Endothelial cell of umbilical vein (primary cell): Measurements from ENCODE around the gene HLA-DPB1. TPM values are rescaled to one million over a fixed set of nuclear protein-coding genes. Genes with fewer than 3 reads are reported as not detected.
A peak's percentile ranks its signal among the peaks of the same experiment; 100 is the strongest.

ENCODE experiments used
- BruUV-seq: library from RNA; stranded (reverse); fragments of 400-500 nt; replicated peaks from 2 replicates; lab custom pipeline; 2021; lab: Mats Ljungman, UMichigan
- CTCF ChIA-PET: fragments of 300-600, 350-600 bp; sonication (Branson Sonifier 250); formaldehyde crosslinking; loops from one replicate; lab custom pipeline; 2021; ENCODE audit warnings: antibody characterized with exemption, inconsistent platforms; lab: Charles Lee
- POLR2A ChIA-PET: fragments of 300-600, 350-600 bp; sonication (Branson Sonifier 250); formaldehyde crosslinking; loops from one replicate; lab custom pipeline; 2021; ENCODE audit warnings: antibody characterized with exemption, inconsistent platforms; lab: Charles Lee
- DNase-seq: peaks from one replicate; pipeline ENCODE4 v3.0.0-alpha.2; 2011; ENCODE audit warnings: low read depth, low spot score
- FAIRE-seq: peaks from 2 replicates; lab custom pipeline; 2011; peaks lifted over from hg19 to GRCh38; lab: Jason Lieb, UNC
- H2AFZ ChIP-seq: 2 replicates; pipeline ENCODE4 v1.6.0; 2012; ENCODE audit warnings: low read depth, low read length, control low read depth, inconsistent platforms
- H3K27ac ChIP-seq: 2 replicates; pipeline ENCODE4 v1.5.1; 2011; ENCODE audit warnings: low read depth, mild to moderate bottlenecking, control low read depth, low read length, moderate library complexity; ENCODE audit not compliant: insufficient read depth
- H3K27me3 ChIP-seq, 2 experiments: 2 replicates each; pipeline versions ENCODE4 v1.6.0 to v1.6.1; 2011; ENCODE audit warnings: low read length in 2 of 2, mixed read lengths in 1 of 2; ENCODE audit not compliant: control insufficient read depth in 2 of 2, insufficient read depth in 2 of 2
- H3K36me3 ChIP-seq, 2 experiments: 2 replicates in 1 of 2; 3 replicates in 1 of 2; pipeline ENCODE4 v1.5.1; 2011; ENCODE audit warnings: low read length in 2 of 2, mild to moderate bottlenecking in 1 of 2, moderate library complexity in 1 of 2; ENCODE audit not compliant: control insufficient read depth in 2 of 2, insufficient read depth in 2 of 2; ENCODE audit errors: extremely low read depth in 1 of 2
- H3K4me1 ChIP-seq: 3 replicates; pipeline ENCODE4 v1.5.1; 2011; ENCODE audit warnings: mild to moderate bottlenecking, low read length; ENCODE audit not compliant: control insufficient read depth, insufficient read depth; ENCODE audit errors: extremely low read depth
- H3K4me2 ChIP-seq: 2 replicates; pipeline ENCODE4 v1.6.1; 2011; ENCODE audit warnings: low read length, control low read depth, mixed read lengths; ENCODE audit not compliant: insufficient read depth
- H3K4me3 ChIP-seq, 3 experiments: fragments of 200-600 bp in 1 of 3; sonication (generic), shearing (Covaris generic) in 1 of 3; replicated peaks in 1 of 3; 2 replicates each; pipeline ENCODE4 v1.5.1; 2011 to 2016; ENCODE audit warnings: control low read depth in 3 of 3, low read length in 3 of 3, mild to moderate bottlenecking in 2 of 3, inconsistent platforms in 1 of 3, low read depth in 1 of 3, moderate library complexity in 1 of 3; ENCODE audit not compliant: insufficient read depth in 1 of 3
- H3K79me2 ChIP-seq: 2 replicates; pipeline ENCODE4 v1.6.0; 2012; ENCODE audit warnings: low read length, inconsistent platforms; ENCODE audit not compliant: control insufficient read depth, insufficient read depth
- H3K9ac ChIP-seq: replicated peaks from 2 replicates; pipeline ENCODE3; 2011; ENCODE audit warnings: low read length, control low read depth; ENCODE audit not compliant: insufficient read depth; ENCODE audit errors: extremely low read depth
- H3K9me1 ChIP-seq: replicated peaks from 3 replicates; pipeline ENCODE4 v1.6.0; 2011; ENCODE audit warnings: mild to moderate bottlenecking, low read length; ENCODE audit not compliant: control insufficient read depth, insufficient read depth; ENCODE audit errors: extremely low read depth
- H3K9me3 ChIP-seq: replicated peaks from 2 replicates; pipeline ENCODE4 v1.5.1; 2012; ENCODE audit warnings: low read length, inconsistent platforms; ENCODE audit not compliant: control insufficient read depth, insufficient read depth
- H4K20me1 ChIP-seq: replicated peaks from 2 replicates; pipeline ENCODE3; 2011; ENCODE audit warnings: mild to moderate bottlenecking, low read length; ENCODE audit not compliant: control insufficient read depth, insufficient read depth; ENCODE audit errors: extremely low read depth
- CTCF ChIP-seq, 2 donors: IDR thresholded peaks; 1 replicate in 1 of 2; 2 replicates in 1 of 2; pipeline ENCODE4 v1.5.1; 2011; ENCODE audit warnings: low read length in 2 of 2, mild to moderate bottlenecking in 2 of 2, moderate library complexity in 2 of 2, control low read depth in 1 of 2, inconsistent platforms in 1 of 2, low read depth in 1 of 2; ENCODE audit not compliant: insufficient read depth in 1 of 2; ENCODE audit errors: extremely low read depth in 1 of 2
- EZH2 ChIP-seq: IDR thresholded peaks from 2 replicates; pipeline ENCODE4 v1.6.1; 2012; ENCODE audit warnings: borderline replicate concordance, low read depth, mild to moderate bottlenecking, moderate library complexity, low read length, inconsistent platforms; ENCODE audit not compliant: severe bottlenecking
- FOS ChIP-seq: IDR thresholded peaks from 2 replicates; pipeline ENCODE4 v1.6.1; 2011; ENCODE audit warnings: mild to moderate bottlenecking, low read length, moderate library complexity, borderline replicate concordance; ENCODE audit not compliant: insufficient read depth
- GATA2 ChIP-seq: IDR thresholded peaks from 2 replicates; pipeline ENCODE4 v1.7.0; 2011; ENCODE audit warnings: low read depth, mild to moderate bottlenecking, moderate library complexity, mixed read lengths, low read length; ENCODE audit not compliant: insufficient read length, insufficient read depth
- JUN ChIP-seq: IDR thresholded peaks from 2 replicates; pipeline ENCODE4 v1.6.1; 2011; ENCODE audit warnings: borderline replicate concordance, low read depth; ENCODE audit not compliant: insufficient read length, insufficient read depth
- MAX ChIP-seq: IDR thresholded peaks from 2 replicates; pipeline ENCODE4 v1.6.1; 2011; ENCODE audit not compliant: insufficient read depth, insufficient read length
- MYC ChIP-seq: IDR thresholded peaks from one replicate; pipeline ENCODE4 v1.6.1; 2011; ENCODE audit warnings: mild to moderate bottlenecking, low read depth, low read length
- POLR2A ChIP-seq: IDR thresholded peaks from 2 replicates; pipeline ENCODE4 v1.6.1; 2012; ENCODE audit warnings: low read depth, mild to moderate bottlenecking, control low read depth, low read length
- POLR2AphosphoS5 ChIP-seq: IDR thresholded peaks from 2 replicates; pipeline ENCODE4 v1.6.1; 2012; ENCODE audit warnings: low read depth, mild to moderate bottlenecking, control low read depth, low read length, moderate library complexity; ENCODE audit not compliant: insufficient read depth
- dilution Hi-C: fragments of 300-500 bp; cut with MboI; formaldehyde crosslinking; loops from one replicate; pipeline ENCODE4 v1.15.0; 2019; ENCODE audit warnings: low sequenced_read_pairs; ENCODE audit not compliant: extremely low pct_ligation_motif_present
- intact Hi-C: fragments of 100-400 bp; cut with micrococcal nuclease; formaldehyde crosslinking; loops from one replicate; pipeline ENCODE4 v1.10.0; 2022
- polyA plus RNA-seq, 4 experiments: library from polyadenylated mRNA; depleted of rRNA in 3 of 4; stranded (reverse) in 3 of 4; unstranded in 1 of 4; fragments of >200 nt; gene quantifications; 2 replicates each; pipeline versions ENCODE4 v1.2.1 to v1.2.3, GENCODE V29; 2011 to 2012; ENCODE audit warnings: missing spikeins in 1 of 4
- total RNA-seq: library from RNA; stranded (reverse); gene quantifications from 2 replicates; pipeline ENCODE4 v1.2.3, GENCODE V29; 2021

HLA-DPB1 gene
- total and polyA plus RNA-seq, 2 donors (not counting 3 experiments of a cell fraction or from before 2014, with no cell fraction given): 2.3 to 38.0 TPM

GRCh38 chr6:33091957-33092356 lies 16.2 kb downstream of the HLA-DPB1 start:
- Histone ChIP-seq H3K4me3 (no peak overlapping the region), H3K79me2 (no peaks in the 10 kb centered on the region), H3K9me1 (no peaks in the 10 kb centered on the region), H3K27ac (no peak overlapping the region), H3K9me3 (no peaks in the 10 kb centered on the region), H4K20me1 (no peaks in the 10 kb centered on the region), H2AFZ (no peak overlapping the region), H3K9ac (no peak overlapping the region), H3K4me1 (no peaks in the 10 kb centered on the region), H3K36me3 (no peaks in the 10 kb centered on the region), H3K4me2 (no peak overlapping the region), H3K27me3 (peaks cover 12 to 14% of the 10 kb centered on the region in 2 experiments)
- ChIA-PET CTCF (no interaction called here), POLR2A (no interaction called here)
- TF ChIP-seq GATA2 (no peak), FOS (no peak), CTCF (IDR thresholded peaks at IDR 0.05; ENCODE audit: extremely low read depth in 1 of 2, insufficient read depth in 1 of 2, low read depth in 1 of 2, low read length in 2 of 2) (peak; percentile 36 to 66), EZH2 (no peak)
- intact Hi-C loops (loop anchor here (1.0 kb wide), 1 partner anchor 78 kb away; no protein-coding TSS in a partner anchor), dilution Hi-C loops (no loop called here)
- DNase-seq (no peak), FAIRE-seq (no peak)
- BruUV-seq: no TSS peak

- ChIA-PET CTCF (no interaction called here), POLR2A (no interaction called here)
- no peaks in the 10 kb centered on the region for H3K36me3 ChIP-seq
- intact Hi-C loops (loop anchor here (1.0 kb wide), 1 partner anchor 78 kb away; no protein-coding TSS in a partner anchor), dilution Hi-C loops (no loop called here)
- peaks cover 16 to 17% of the 10 kb centered on the region in 2 experiments for H3K27me3 ChIP-seq
- no peaks in the 10 kb centered on the region for H3K4me1 ChIP-seq
- no peaks in the 10 kb centered on the region for H3K9me1 ChIP-seq
- no peak overlapping the region for H3K4me3 ChIP-seq
- H3K9me3 ChIP-seq: no peaks in the 10 kb centered on the region
- H3K9ac ChIP-seq: no peak overlapping the region
- no peak for TF ChIP-seq POLR2A
- TF ChIP-seq JUN: no peak
- TF ChIP-seq MAX: no peak
- no peak for TF ChIP-seq MYC
- no peak for TF ChIP-seq FOS
- TF ChIP-seq GATA2: no peak
- TF ChIP-seq CTCF (IDR thresholded peaks at IDR 0.05; ENCODE audit: extremely low read depth in 1 of 2, insufficient read depth in 1 of 2, low read depth in 1 of 2, low read length in 2 of 2): no peak
- no peak for TF ChIP-seq EZH2
- no peak for TF ChIP-seq POLR2AphosphoS5
- no TSS peak for BruUV-seq
- no peak overlapping the region for H3K27ac ChIP-seq
- H4K20me1 ChIP-seq: no peaks in the 10 kb centered on the region
- no peak for DNase-seq
- no peak overlapping the region for H3K4me2 ChIP-seq
- no peak overlapping the region for H2AFZ ChIP-seq
- FAIRE-seq: no peak
- H3K79me2 ChIP-seq: no peaks in the 10 kb centered on the region
Observed at GRCh38 chr6:33092385-33092784, 16.6 kb downstream of the HLA-DPB1 start.
